UCSD-AML1 (cell line): ENCODE results near the gene MAP3K5.
A peak's percentile ranks its signal among the peaks of the same experiment; 100 is the strongest.
"Not testable (repeated sequence)": the region's sequence is repeated elsewhere in the genome, so short reads cannot be mapped to it uniquely, and the experiment has no call there.

Experiments
- DNase-seq: peaks from one replicate; lab custom pipeline; 2025; ENCODE audit not compliant: unreplicated experiment; lab: John Stamatoyannopoulos, UW

The MAP3K5 gene

DNA sequence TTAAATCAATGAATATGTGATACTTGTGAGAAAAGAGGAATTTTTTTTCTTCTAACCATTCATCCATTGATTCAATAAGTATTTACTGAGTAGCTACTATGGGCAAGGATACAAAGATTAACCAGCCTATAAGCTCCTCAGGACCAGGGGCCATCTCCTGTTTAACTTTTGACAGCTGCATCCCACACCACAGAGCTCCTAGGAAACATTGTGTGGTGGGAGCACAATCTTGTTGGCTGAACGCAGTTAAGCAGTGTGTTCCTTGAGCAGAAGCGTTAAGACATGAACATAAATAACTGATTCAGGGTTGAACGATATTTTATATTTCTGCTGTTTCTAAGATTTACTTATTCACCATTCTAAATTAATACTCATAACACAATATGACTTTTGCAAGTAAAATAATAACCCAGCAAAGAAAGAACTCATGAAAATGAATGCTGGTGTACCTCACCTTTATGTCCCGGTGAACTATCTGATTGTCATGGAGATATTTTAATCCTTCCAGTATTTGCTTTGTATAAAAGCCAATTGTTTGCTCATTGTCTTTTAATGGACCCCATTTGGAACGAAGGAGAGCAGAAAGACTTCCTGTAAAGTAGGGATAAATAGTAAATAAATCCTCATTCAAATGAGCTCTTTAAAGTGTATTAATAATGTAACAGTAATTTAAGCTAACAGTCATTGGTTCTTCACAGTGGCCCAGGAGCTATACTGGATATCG is 179.4 kb downstream of the MAP3K5 start:
- DNase-seq = no peak

DNA sequence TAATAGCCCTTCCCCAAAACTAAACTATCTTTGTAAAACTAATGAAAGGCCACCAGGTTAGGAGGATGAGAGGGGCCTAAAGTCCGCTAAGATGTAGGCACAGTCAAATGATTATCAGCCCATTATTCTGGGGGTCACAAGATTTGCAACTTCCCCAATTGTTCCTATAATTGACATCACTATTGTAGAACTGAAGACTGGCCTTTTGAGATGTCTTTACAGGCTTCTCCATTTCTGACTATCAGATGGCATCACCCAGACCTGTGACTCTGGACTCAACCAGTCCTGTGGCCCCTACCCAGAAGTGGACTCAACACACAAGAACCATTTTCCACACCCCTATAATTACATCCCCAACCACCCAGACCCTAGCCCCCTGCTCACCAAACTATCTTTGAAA is 180.5 kb downstream of the MAP3K5 start:
- DNase-seq = no peak

DNA sequence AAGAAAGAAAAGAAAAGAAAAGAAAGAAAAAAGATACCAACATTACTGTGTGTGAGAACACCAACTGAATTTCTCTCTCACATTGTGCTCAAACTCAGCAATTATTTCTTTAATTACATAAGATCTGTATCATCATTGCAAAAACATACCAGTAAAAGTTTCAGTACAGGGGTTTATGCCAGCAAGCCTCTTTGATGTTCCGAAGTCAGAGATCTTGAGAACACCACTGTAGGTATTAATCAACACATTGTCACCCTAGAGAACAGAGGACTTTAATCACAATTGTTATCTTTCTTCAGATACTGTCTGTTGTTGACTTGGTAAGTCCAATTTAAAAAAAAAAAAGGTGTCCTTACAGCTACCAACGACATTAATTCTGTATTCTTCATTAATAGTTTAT is 181.1 kb downstream of the MAP3K5 start:
- no peak for DNase-seq

DNA sequence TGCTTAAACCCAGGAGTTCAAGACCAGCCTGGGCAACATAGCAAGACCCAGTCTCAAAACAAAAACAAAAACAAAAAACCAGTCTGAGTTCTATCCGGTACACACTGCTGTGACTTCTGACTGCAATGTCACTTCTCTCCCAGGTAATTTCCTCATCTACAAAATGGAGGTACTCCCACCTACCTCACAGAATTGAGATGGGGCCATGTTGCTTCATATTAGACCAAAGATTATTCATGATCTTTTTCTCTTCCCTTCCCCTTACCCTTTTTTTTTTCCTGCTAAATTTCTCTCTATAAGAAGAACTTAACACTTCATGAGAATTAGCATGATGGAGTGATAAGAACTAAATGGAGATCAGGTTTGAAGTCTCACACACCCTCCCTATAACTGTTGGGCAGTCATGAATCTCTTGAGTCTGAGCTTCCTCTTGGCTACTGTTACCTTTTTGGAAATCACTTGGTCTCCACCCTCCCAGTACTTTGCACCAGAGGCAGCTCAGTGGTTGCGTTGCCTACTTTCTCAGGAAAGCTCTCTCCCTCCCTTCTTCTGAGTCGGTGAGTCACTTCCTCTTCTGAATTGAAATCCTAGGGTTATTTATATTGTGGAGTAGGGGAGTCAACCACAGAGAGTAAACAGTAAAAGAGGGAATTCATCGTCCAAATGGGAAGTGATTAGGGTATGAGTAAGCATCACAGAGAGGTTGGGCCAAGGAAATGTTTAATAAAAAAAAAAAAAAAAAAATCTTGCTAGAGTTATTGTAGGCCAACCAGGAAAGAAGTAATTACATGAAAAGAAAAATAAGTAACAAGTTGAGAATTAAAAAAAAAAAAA is 182.2 kb downstream of the MAP3K5 start:
- DNase-seq = peak; percentile 62

DNA sequence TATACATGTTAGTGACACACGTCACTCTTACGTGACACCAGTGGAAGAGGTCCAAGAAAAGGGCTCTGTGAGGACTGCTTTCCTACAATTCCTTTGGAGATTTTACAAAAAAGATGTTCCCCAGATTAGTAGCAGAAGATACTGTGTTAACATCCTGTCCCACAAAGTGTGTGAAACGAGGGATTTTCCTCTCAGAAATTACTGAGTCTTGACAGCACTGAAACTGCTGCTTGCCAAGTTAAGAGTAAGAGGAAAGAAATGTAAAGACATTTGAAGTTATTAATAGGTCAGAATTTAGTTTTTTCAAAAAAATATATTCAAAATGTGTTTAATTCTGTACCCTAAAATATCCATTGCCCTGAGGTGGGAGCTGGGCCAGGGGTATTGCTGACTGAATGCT is 183.3 kb downstream of the MAP3K5 start:
- no peak for DNase-seq

DNA sequence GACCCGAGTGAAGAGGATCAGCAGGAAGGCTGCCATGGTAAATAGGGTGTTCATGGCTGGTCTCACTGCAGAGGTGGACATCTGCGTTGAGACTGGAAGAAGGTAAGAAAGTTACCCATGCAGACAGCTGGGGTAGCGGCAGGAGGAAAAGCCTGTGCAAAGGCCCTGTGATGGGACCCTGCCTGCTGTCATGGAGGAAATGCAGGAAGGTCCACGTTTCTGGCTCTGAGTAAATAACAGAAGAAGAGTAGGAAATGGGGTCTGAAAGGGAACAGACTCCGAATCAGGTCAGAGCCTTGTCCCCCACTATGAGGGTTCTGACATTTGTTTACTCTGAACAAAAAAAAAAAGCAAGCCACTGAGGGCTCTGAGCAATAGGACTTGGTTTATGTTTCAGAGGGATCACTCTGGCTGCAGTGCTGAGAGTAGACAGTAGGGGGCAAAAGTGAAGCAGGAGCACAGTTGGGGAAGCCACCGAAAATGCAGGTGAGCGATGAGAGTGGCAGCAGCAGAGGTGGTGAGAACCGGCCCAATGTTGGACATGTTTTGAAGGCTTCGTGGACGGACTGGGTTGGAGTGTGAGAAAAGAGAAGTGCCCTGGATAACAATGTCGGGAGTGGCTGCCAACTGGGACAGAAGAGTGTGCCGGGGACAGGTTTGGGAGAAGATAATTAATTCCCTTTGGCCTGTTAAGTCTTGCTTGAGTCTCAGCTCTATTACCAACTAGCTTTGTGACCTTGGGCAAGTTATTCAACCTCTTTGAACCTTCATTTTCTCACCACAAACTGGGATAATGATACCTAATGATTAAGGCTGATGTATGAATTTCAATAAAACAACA is 184.1 kb downstream of the MAP3K5 start:
- DNase-seq = peak; percentile 51

DNA sequence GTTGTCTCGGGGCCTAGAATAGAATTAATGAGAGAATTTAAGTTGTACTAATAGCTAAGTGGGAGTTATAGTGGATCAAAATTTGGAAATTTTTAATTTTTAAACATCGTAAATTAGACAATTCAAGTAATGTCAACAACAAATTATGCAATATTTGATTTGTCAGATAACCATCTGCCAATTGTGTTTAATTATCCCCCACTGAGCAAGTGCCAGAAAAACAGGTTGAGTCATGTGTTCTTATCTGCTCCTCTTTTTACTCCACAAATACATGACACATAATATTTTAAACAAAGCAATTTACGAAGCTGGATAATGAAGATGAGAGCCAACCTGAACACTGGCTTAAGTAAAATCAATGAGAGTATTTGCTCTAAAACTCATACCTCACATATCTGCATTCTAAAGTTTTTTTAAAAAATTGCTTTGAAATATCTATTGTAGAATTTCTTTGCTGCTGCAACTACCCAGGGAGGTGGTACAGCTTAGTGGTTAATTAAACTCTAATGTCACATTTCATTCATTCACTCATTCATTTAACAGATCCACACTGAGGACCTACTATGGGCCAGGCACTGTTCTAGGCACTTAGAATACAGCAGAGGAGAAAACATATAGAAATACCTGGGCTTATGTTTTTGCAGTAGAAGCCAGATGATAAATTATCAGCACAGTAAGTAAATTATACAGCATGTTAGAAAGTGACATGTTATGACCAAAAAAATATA is 184.9 kb downstream of the MAP3K5 start:
- DNase-seq = no peak

DNA sequence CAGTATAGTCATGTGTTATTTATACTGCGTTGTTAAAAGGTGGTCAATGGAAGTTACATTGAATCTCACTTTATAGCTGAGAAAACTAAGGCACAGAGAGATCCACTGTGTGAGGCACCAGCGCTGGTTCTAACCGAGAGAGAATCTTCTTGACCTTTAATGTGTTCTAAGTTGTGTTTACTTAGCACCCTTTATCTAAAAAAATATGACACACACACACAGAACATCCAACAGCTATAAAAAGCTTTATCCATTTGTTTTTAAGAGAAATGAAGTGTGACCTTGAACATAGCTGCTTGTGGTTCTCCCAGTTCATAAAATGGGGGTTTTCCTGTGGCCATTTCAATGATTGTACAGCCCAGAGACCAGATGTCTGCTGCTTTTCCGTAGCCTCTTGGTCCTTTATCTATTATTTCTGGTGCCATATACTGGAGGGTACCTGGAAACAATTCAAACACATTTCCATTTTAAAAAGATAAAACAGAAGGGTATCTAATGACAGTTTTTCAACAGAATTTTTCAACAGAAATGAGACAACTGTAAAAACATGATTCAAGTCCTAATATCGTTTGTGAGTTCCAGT is 187.3 kb downstream of the MAP3K5 start:
- no peak for DNase-seq

DNA sequence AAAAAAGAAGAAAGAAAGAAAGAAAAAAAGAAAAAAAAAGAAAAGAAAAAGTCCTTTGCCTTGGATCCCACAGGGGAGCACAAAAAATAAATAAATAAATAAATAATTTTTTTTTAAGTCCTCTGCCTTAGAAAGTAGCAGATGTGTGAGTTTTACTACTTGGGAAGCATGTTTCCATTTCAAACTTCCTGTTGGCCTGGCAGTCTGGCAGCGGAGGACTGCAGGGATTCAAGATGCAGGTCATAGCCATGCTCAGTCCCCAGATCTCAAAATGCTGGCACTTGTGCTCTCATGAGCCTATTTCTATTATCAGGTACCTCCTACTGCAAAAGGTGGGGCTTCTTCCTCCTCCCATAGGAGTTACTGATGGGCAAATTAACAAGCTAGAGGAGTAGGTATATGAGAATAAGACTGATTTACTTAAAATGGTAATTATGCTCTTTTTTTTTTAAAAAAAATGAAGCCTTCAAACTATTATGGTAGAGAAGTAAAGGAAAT is 187.9 kb downstream of the MAP3K5 start:
- no peak for DNase-seq

DNA sequence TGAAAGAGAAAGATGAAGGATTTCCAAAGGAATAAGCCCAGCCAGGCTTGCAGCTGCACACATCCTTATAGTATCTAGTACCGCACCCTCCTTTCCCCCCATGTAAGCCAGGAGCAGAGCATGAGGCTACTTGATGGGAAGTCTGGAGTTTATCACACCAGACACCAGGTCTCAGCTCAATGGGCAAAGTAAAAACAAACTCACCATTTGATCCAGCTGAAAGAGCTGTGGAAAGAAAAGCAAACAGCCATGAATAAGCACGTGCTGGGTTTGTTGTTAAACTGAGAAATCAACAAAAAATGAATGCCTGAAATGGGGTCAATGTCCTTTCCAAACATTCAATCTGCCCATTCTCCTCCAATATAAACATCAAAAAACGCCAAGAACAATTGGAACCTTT is 191.5 kb downstream of the MAP3K5 start:
- no peak for DNase-seq

DNA sequence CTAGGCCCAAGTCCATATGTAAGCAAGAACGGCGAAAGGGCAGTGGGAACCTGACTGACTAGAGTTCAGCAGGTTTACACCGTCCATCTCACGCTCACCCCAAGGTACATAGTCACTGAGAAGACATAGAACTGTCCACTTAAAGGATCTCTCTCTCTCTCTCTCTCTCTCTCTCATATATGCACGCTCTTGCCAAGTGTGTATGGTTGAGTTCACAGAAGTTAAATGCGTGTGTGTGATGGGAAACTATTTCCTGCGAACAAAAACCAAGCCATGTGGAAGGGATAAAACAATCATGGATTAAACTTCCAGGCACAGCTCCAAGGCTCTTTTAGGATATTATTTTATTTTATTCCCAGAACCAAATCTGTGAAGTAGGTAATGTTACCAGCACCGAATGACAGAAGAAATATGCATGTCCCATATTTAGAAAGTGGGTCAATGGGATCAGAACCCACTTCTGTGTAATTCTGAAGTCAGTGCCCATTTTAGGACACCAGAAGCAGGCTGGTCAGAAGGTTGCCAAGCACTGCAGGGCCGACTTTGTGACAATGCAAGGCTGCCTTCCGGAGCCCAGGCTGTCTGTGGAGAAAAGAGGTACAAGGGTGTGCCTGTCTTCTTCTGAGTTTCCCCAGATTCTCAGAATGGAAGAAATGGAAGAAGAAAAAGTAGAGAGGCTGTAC is 192.8 kb downstream of the MAP3K5 start:
- DNase-seq = no peak

DNA sequence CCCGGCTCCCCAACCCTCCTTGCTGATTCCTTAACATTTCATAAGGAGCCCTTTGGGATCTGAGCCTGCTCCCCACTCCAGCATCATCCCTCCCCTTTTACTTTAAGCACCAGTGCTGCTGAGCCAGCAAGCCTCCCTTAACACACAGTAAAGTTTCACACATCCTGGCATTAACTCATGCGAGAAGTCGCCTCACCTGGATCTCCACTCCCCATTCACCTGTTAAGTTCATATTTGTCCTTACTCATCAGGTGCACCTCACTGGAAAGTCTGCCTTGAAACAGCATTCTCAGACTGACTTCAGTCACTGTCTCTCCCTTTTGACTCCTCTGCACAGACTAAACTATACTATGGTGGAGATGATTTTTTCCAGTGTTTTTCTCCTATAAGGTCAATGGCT is 194.2 kb downstream of the MAP3K5 start:
- DNase-seq = no peak

DNA sequence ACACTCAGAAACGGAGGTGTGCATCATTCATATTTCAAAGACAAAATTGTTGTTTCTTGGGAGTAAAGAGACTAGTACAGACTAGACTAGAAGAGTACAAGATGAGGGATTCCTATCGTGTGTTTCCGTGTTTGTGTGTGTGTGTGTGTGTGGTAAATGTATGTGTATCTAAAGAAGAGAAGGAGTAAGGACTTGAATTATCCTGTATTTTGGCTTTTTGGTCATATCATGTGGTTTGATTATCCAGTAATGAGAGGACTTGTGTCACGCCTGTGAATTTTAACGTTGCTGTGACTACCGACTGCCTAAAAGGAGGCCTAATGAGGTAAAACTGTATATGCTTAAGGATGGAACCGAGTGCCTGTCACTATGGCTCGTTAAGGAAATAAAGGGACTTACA is 197.6 kb downstream of the MAP3K5 start:
- no peak for DNase-seq

DNA sequence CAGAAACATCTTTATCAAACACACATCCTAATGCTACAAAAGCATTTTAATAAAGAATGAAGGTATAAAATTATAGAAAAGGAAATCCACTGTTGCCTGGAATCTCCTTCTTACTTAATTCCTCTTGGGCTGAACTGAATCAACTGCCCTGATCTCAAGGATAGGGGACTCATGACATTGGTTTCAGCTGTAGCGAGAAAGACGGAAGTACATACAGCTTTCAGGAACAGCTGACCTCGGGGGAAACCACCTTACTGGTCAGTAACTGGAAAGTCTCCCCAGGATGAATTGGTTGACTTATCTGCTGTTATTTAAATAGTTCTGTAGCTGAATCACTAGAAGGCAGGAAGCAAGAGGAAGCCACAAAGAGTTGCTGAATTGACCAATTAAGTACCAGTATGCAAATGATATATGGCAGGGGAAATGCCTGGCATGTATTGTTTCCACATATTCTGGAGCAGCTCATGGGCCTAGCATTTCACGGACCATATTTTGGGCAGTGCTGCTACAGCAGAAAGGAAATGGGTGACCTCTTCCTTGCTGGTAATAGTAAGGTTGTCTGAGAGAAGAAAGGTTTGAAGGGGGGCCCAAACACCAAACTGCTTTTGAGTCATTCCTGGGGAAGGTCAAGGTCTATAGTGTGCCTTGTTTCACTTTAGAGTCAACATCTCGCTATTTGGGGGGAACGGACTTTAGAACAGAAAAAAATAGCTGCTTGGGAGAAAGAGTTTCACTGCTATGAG is 198.4 kb downstream of the MAP3K5 start:
- DNase-seq = peak; percentile 74

DNA sequence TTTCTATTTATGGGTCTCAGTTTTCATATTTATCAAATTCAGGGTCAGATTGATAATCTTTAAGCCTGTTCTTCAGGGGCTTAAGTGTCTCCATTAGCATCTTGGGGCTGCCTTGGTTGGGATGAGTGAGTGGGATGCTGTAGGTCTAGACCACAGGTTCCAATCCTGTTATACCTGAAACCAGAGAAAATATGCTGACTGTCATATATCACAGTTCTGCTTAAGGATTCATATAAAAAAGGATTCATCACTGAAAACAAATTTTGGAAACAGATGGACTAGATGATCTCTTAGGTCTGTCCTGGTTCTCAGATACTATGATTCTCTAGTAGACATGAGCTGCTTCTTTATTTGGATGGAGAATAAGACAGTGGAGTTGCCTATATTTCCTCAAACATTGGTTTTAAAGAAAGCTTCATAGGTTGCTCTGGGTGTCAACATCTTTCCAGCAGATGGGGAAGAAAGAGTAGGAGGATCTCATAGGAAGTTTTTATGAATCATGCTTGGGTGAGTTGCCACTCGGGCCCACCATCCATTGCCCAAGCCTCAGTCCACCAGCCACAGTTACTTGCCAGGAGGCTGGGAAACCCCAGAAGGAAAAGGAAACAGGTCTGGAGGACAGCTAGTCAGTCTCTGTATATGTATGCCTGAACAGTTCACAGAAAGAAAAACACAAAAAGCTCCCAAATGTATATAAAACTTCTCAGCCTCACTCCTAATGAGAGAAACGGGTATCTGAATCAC is 199.2 kb downstream of the MAP3K5 start:
- DNase-seq = peak; percentile 17

DNA sequence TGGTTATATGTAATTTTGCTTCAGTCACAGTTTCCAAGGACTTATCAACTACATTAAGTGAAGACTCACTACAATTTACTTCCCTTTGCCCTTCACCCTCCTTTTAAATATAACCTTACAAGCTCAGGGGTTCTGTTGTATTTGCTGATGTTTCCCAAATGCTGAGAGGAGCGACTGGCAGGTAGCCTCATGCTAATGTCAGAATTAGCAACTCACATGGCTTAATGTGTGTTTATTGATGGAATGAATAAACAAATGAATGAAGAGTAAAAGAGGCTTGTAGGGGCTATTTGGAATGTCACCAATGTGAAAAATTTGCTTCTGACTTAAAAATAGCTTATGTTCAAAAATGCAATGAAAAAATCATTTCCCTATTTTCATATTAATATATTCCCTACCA is 200.7 kb downstream of the MAP3K5 start:
- DNase-seq = no peak

DNA sequence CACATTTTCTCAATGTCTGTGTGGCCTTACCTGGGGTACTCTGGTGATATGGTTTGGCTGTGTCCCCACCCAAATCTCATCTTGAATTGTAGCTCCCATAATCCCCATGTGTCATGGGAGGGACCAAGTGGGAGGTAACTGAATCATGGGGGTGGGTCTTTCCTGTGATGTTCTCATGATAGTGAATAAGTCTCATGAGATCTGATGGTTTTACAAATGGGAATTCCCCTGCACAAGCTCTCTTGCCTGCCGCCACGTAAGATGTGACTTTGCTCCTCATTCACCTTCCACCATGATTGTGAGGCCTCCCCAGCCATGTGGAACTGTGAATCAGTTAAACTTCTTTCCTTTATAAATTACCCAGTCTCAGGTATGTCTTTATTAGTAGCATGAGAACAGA is 201.4 kb downstream of the MAP3K5 start:
- not testable (repeated sequence) for DNase-seq

DNA sequence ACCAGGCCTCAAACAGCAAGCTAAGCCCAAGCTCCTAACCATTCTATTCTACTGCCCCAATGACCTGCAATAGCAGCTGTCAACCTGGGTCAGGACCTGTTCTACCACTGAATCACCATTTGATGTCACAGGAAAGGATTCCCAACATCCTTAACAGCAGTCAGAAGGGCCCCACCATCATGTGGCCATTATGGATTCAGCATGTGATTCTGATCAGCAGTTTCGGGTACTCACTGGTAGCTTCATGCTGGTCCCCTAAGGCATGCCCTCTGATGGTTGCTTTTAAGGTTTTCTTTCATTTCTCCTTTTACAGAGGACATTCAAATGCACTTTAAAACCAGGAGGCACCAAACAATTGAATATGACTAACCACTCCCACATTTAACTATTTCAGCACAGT is 204.8 kb downstream of the MAP3K5 start:
- DNase-seq = no peak
